ENCODE results near the gene SERINC3.
"Not testable (repeated sequence)": the region's sequence is repeated elsewhere in the genome, so short reads cannot be mapped to it uniquely, and the experiment has no call there.

SERINC3 gene

GRCh38 chr20:44521484-44522481 lies at the start of gene SERINC3:
TSS of gene SERINC3 (minus strand) at chr20:44522070. CDS start at chr20:44521951, 119 bp downstream.
- DNase-seq, result peak; percentile 85 to 93

GRCh38 chr20:44571362-44571988 lies 49.6 kb upstream of the SERINC3 start:
- DNase-seq, result no peak

GRCh38 chr20:44570367-44570766 lies 48.5 kb upstream of the SERINC3 start:
- DNase-seq, result no peak

GRCh38 chr20:44566811-44567210 lies 44.9 kb upstream of the SERINC3 start:
- no peak for DNase-seq

- no peak for DNase-seq
These were observed 44.1 kb upstream of the SERINC3 start for GRCh38 chr20:44566018-44566417.

- no peak for DNase-seq
These were observed 40.0 kb upstream of the SERINC3 start for GRCh38 chr20:44561876-44562275.

GRCh38 chr20:44560818-44561217 lies 38.9 kb upstream of the SERINC3 start:
- DNase-seq, result not testable (repeated sequence)

GRCh38 chr20:44560229-44560628 lies 38.4 kb upstream of the SERINC3 start:
- no peak for DNase-seq

GRCh38 chr20:44559302-44559701 lies 37.4 kb upstream of the SERINC3 start:
- no peak for DNase-seq

GRCh38 chr20:44552950-44553908 lies 31.4 kb upstream of the SERINC3 start:
- DNase-seq, result no peak

GRCh38 chr20:44552568-44552949 lies 30.7 kb upstream of the SERINC3 start:
- DNase-seq, result no peak

GRCh38 chr20:44552050-44552449 lies 30.2 kb upstream of the SERINC3 start:
- no peak for DNase-seq

- no peak for DNase-seq
These were observed 27.3 kb upstream of the SERINC3 start for GRCh38 chr20:44549123-44549522.

GRCh38 chr20:44547419-44547818 lies 25.5 kb upstream of the SERINC3 start:
- DNase-seq, result no peak

- no peak for DNase-seq
These were observed 22.4 kb upstream of the SERINC3 start for GRCh38 chr20:44544263-44544662.

- DNase-seq, result no peak
These were observed 21.5 kb upstream of the SERINC3 start for GRCh38 chr20:44543358-44543757.

GRCh38 chr20:44542890-44543289 lies 21.0 kb upstream of the SERINC3 start:
- no peak for DNase-seq

- no peak for DNase-seq
These were observed 20.1 kb upstream of the SERINC3 start for GRCh38 chr20:44541992-44542391.

GRCh38 chr20:44540834-44541233 lies 19.0 kb upstream of the SERINC3 start:
- no peak for DNase-seq

GRCh38 chr20:44537993-44538392 lies 16.1 kb upstream of the SERINC3 start:
- DNase-seq, result no peak

- no peak for DNase-seq
These were observed 14.3 kb upstream of the SERINC3 start for GRCh38 chr20:44536175-44536574.

GRCh38 chr20:44533928-44534327 lies 12.1 kb upstream of the SERINC3 start:
- DNase-seq, result no peak

GRCh38 chr20:44532981-44533331 lies 11.1 kb upstream of the SERINC3 start:
- no peak for DNase-seq
